Smooth muscle cell (in vitro differentiated cells): Measurements from ENCODE around the gene ABCA10. TPM values are rescaled to one million over a fixed set of nuclear protein-coding genes. Genes with fewer than 3 reads are reported as not detected.

Experiments
- DNase-seq: peaks from one replicate; lab custom pipeline; 2025; ENCODE audit not compliant: unreplicated experiment; lab: John Stamatoyannopoulos, UW
- H2AFZ ChIP-seq: fragments of 200-600 bp; sonication (generic); 2 replicates; pipeline ENCODE4 v1.6.0; 2016; ENCODE audit warnings: antibody characterized with exemption, low read depth, mild to moderate bottlenecking
- H3F3A ChIP-seq: fragments of 200-600 bp; sonication (generic); 2 replicates; pipeline ENCODE4 v1.6.0; 2017; ENCODE audit warnings: antibody characterized with exemption, low read depth
- H3K27ac ChIP-seq: fragments of 200-600 bp; sonication (generic); 2 replicates; pipeline ENCODE4 v1.5.1; 2016; ENCODE audit warnings: low read depth, mild to moderate bottlenecking
- H3K27me3 ChIP-seq: fragments of 200-600 bp; sonication (generic); 2 replicates; pipeline ENCODE4 v1.6.1; 2016; ENCODE audit warnings: low read depth, mild to moderate bottlenecking
- H3K36me3 ChIP-seq: fragments of 200-600 bp; sonication (generic); 2 replicates; pipeline ENCODE4 v1.5.1; 2016; ENCODE audit warnings: low read depth
- H3K4me1 ChIP-seq: fragments of 200-600 bp; sonication (generic); 2 replicates; pipeline ENCODE4 v1.5.1; 2016; ENCODE audit warnings: low read depth
- H3K4me2 ChIP-seq: fragments of 200-600 bp; sonication (generic); 2 replicates; pipeline ENCODE4 v1.6.0; 2016; ENCODE audit warnings: mild to moderate bottlenecking
- H3K4me3 ChIP-seq: fragments of 200-600 bp; sonication (generic); 2 replicates; pipeline ENCODE4 v1.5.1; 2016; ENCODE audit warnings: mild to moderate bottlenecking
- H3K79me2 ChIP-seq: fragments of 200-600 bp; sonication (generic); 2 replicates; pipeline ENCODE4 v1.6.0; 2016; ENCODE audit warnings: low read depth, mild to moderate bottlenecking
- H3K9ac ChIP-seq: fragments of 200-600 bp; sonication (generic); 2 replicates; pipeline ENCODE4 v1.6.0; 2016; ENCODE audit warnings: low read depth
- H3K9me3 ChIP-seq: fragments of 200-600 bp; sonication (generic); replicated peaks from 2 replicates; pipeline ENCODE4 v1.5.1; 2016; ENCODE audit warnings: low read depth
- H4K20me1 ChIP-seq: fragments of 200-600 bp; sonication (generic); 2 replicates; pipeline ENCODE4 v1.6.0; 2016; ENCODE audit warnings: low read depth
- WGBS: methylation state at CpG from one replicate; pipeline ENCODE4 v1.1.7; 2016; ENCODE audit warnings: low lambda C conversion rate; 5-methylcytosine and 5-hydroxymethylcytosine counted together
- polyA plus RNA-seq: library from polyadenylated mRNA; unstranded; fragments of >200 nt; fragmentation: Nextera tagmentation; extraction: Ambion mirVana; gene quantifications from 2 replicates; pipeline ENCODE4 v1.2.1, GENCODE V29; 2016
- total RNA-seq: library from RNA; depleted of rRNA; stranded (reverse); fragments of >200 nt; gene quantifications from 2 replicates; pipeline ENCODE4 v1.2.3, GENCODE V29; 2014
- TF ChIP-seq, protein P1 (sequence below): fragments of 200-600 bp; sonication (generic); IDR thresholded peaks from 2 replicates; pipeline ENCODE4 v1.5.1; 2017; ENCODE audit warnings: borderline replicate concordance, mild to moderate bottlenecking, antibody characterized with exemption; ENCODE audit not compliant: insufficient read depth, poor library complexity, severe bottlenecking

Gene ABCA10
- total and polyA plus RNA-seq, 2 experiments from 2014 or later: not detected

DNA sequence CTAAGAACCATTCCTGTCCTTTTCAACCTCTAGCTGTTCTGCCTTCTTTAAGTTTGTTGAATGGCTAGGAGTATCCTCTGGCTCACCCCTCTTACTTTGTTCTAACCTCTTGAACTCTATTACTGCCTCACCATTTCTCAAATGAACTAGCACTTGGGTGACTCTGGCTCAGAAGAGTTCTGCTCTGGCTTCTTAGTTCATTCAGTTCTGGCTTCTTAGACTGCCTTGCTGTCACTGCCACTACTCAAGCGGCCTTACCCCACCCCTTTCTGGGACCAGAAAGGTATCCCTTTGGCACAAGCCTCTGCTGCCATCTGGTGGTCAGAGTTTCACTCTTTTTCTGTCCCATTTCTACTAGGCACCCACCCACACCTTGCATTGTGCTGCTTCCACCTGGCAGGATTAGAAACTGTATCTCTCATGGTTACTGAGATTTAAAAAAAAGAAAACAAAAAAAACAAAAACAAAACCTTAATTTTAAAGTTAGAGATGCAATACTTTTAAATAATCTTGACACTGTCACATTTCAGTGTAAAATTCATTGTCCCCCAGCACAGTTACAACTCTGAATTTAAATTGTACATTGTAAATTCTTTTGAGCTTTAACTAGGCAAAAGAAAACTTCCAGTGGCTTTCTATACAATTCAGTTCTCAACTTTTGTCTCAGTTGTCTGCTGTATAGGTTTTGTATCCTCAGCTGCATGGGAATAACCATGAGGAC lies 6.9 kb upstream of the ABCA10 start:
- Histone ChIP-seq H3K4me2 (no peak overlapping the region), H3K27ac (no peak overlapping the region), H3K27me3 (no peaks in the 10 kb centered on the region), H3K9me3 (no peaks in the 10 kb centered on the region), H3K4me1 (no peaks in the 10 kb centered on the region), H3K4me3 (no peak overlapping the region), H3K9ac (no peak overlapping the region), H3F3A (no peaks in the 10 kb centered on the region), H3K36me3 (no peaks in the 10 kb centered on the region), H3K79me2 (no peaks in the 10 kb centered on the region), H2AFZ (peak overlapping the region; percentile 12), H4K20me1 (no peaks in the 10 kb centered on the region)
- 0% methylated on average over 1 of the region's 1 CpG for WGBS
- TF ChIP-seq, protein P1, sequence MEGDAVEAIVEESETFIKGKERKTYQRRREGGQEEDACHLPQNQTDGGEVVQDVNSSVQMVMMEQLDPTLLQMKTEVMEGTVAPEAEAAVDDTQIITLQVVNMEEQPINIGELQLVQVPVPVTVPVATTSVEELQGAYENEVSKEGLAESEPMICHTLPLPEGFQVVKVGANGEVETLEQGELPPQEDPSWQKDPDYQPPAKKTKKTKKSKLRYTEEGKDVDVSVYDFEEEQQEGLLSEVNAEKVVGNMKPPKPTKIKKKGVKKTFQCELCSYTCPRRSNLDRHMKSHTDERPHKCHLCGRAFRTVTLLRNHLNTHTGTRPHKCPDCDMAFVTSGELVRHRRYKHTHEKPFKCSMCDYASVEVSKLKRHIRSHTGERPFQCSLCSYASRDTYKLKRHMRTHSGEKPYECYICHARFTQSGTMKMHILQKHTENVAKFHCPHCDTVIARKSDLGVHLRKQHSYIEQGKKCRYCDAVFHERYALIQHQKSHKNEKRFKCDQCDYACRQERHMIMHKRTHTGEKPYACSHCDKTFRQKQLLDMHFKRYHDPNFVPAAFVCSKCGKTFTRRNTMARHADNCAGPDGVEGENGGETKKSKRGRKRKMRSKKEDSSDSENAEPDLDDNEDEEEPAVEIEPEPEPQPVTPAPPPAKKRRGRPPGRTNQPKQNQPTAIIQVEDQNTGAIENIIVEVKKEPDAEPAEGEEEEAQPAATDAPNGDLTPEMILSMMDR: peak; percentile 84
- peak; percentile 28 for DNase-seq

DNA sequence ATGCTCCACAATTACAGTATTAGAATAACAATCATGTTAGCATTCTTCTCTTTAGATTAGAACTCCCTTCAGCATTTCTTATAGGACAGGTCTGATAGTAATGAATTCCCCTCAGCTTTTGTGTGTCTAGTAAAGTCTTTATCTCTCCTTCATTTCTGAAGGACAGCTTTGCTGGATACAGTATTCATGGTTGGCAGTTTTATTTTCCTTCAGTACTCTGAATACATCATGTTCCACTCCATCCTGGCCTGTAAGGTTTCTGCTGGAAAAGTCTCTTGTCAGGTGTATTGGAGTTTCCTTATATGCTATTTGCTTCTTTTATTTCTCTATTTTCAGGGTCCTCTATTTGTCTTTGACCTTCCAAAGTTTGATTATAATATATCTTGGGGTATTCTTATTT lies 4.0 kb upstream of the ABCA10 start:
- H3K36me3 ChIP-seq: no peaks in the 10 kb centered on the region
- H3K4me1 ChIP-seq: no peaks in the 10 kb centered on the region
- TF ChIP-seq, protein P1: no peak
- no peak overlapping the region for H3K27ac ChIP-seq
- H3K4me2 ChIP-seq: no peak overlapping the region
- DNase-seq: no peak
- H3K9ac ChIP-seq: no peak overlapping the region
- H3K27me3 ChIP-seq: no peaks in the 10 kb centered on the region
- H3K79me2 ChIP-seq: no peaks in the 10 kb centered on the region
- H3K4me3 ChIP-seq: no peak overlapping the region
- H4K20me1 ChIP-seq: no peaks in the 10 kb centered on the region
- no peaks in the 10 kb centered on the region for H3K9me3 ChIP-seq
- H2AFZ ChIP-seq: no peak overlapping the region
- no peaks in the 10 kb centered on the region for H3F3A ChIP-seq

DNA sequence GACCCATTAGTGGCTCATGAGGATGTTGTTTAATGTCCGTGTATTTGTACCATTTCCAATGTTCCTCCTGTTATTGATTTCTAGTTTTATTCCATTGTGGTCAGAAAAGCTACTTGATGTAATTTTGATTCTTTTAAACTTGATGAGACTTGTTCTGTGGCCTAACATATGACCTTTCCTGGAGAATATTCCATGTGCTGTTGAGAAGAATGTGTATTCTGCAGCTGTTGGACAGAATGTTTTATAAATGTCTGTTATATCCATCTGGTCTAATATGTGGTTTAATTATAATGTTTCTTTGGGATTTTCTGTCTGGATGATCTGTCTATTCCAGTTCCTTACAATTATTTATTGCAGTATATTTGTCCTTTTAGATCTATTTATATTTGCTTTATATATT lies 2.9 kb upstream of the ABCA10 start:
- Histone ChIP-seq H3K79me2 (no peaks in the 10 kb centered on the region), H4K20me1 (no peaks in the 10 kb centered on the region), H3K27ac (no peak overlapping the region), H3K4me1 (no peaks in the 10 kb centered on the region), H3K27me3 (no peaks in the 10 kb centered on the region), H2AFZ (no peak overlapping the region), H3K9ac (no peak overlapping the region), H3K36me3 (no peaks in the 10 kb centered on the region), H3K4me3 (no peak overlapping the region), H3K4me2 (no peak overlapping the region), H3K9me3 (no peaks in the 10 kb centered on the region), H3F3A (no peaks in the 10 kb centered on the region)
- 96% methylated on average over 1 of the region's 1 CpG for WGBS
- TF ChIP-seq, protein P1: no peak
- DNase-seq: no peak

DNA sequence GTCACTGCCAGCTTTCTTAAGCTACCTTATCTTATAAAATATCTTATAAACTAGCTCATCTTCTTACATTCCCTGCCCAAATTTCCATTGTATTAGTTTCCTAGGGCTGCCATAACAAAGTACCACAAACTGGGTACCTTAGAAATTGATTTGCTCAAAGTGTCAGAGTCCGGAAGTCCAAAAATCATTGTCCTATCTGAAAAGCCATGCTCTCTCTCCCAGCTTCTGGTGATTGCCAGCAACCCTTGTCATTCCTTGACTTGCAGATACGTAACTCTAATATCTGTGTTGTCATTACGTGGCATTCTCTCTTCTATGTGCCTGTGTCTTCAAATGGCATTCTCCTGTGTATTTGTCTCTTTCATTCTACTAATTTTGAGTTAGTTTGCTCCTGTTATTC lies 2.3 kb upstream of the ABCA10 start:
- no peak for DNase-seq
- Histone ChIP-seq H3K4me3 (no peak overlapping the region), H3K9ac (no peak overlapping the region), H2AFZ (no peak overlapping the region), H3K4me2 (no peak overlapping the region), H3F3A (no peaks in the 10 kb centered on the region), H3K36me3 (no peaks in the 10 kb centered on the region), H3K4me1 (no peaks in the 10 kb centered on the region), H3K27me3 (no peaks in the 10 kb centered on the region), H4K20me1 (no peaks in the 10 kb centered on the region), H3K9me3 (no peaks in the 10 kb centered on the region), H3K27ac (no peak overlapping the region), H3K79me2 (no peaks in the 10 kb centered on the region)
- TF ChIP-seq, protein P1: no peak
- WGBS: 89% methylated on average over 3 of the region's 3 CpGs
